Activated T-cell treated with anti-CD3 and anti-CD28 coated beads, Interleukin-2, amount 50 U/mL, for 1 hour (primary cell): ENCODE measurements around the gene SLC1A4.
A peak's percentile ranks its signal among the peaks of the same experiment; 100 is the strongest.
"Not testable (repeated sequence)": the region's sequence is repeated elsewhere in the genome, so short reads cannot be mapped to it uniquely, and the experiment has no call there.

ENCODE experiments used
- DNase-seq: peaks from one replicate; pipeline ENCODE4 v3.0.0-alpha.2; 2020

Gene SLC1A4

DNA sequence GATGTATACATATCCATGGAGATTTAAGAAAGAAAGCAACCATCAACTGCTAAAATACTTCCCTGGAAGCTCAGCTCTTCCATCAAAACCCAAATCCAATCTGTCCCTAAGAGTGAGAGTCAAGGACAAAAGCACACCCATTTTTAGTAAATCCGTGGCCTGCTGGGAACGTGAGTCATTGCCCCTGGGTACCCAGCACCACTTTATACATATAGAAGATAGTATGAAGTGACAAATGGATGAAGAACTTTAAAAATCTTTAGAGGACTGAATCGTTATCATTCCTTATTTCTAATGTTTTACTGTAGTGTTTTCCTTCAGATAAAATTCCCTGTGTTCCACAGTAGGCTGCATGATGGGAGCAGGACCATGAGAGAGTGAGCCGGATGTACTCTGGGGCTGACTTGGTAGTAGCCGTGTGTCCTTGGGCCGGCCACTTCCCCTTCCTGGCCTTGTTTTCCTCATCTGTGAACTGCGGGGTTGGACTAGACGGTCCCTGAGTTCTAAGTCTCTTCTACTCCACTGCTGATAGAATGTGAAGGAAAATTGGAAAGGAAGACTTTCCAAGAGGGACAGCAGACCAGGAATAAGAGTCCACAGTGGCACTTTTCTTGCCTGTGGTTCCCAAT, 38.5 kb downstream of the SLC1A4 start:
- no peak for DNase-seq

DNA sequence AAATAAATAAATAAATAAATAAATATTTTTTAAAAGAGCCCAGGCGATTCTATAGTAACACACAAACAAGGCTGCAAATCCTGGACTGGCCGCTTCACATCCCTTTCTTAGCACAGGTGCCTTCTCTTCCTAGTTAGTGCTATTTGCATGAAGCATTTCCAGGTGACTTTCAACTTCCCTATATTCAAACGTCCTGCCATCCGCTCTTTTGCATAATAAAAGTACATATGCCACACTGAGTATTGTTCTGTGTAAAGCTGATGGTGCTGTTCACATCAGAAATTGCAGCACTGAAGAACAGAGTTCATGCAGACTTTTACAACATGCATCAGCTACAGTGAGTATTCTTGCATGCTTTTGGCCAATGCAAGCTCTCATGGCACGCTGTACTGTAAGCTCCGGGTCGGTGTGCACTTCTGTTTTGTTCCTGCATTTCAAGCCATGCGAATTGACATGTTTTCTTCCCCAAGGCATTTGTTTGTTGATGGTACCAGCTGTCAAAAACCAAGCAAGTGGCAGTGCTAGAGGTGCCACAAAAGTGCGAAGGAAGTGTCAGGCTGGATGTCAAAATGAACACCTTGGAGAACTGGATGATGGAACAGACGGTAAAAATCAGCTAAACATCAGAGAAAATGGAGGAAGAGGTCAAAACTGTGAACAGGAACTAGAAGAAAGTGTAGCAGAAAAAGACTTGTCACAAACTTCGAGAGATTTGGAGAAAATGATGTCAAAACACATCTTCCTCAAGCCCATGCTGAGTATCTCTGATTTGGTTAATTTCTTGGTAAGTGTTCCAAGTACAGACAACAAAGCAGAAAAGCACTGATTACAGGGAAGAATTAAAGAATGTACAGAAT, 41.5 kb downstream of the SLC1A4 start:
- DNase-seq = no peak

- DNase-seq = peak; percentile 26
These were observed 42.3 kb downstream of the SLC1A4 start for GRCh38 chr2:65031341-65032018.

DNA sequence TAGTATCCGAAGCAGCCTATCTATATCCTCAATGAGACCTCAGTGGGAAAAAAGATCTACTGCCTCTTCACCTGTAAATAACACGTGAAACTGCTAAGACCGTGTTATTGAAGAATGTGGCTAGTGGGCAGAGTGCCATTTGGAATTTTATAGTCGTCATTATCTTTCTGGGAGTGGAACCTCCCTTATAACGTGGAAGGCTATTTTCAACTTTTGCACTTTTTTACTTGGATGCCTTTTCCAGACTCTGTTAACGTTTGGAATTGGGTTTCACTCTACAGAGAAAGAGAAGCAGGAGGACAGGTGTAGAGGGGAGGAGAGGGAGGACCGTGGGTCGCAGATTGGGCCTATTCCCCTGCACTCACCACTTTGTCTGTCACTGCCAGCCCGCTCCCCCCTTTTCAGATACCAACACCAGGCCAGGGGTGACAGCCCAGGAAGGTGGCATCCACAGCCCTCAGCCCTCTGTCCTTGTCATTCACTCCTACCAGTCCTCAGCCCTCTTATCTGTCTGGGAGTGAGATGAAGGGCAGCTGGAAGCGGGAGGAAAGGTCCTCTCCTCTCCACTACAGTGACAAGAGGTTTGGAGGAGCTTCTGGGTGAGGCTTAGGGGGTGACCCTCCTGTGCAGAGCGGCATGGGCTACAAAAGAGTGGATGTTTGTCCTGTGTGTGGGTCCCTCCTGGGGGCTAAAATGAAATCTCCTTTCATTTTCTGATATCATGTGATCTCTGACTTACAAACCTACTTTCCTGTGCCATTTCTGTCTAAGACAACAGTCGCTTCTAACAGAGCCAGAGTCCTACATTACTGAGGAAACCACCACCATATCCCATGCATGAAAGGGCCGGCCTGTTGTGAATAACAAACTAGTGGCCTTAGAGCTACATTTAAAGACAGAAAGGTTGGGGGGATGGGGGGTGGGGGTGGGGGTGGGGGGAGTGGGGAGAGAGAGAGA, 43.1 kb downstream of the SLC1A4 start:
- DNase-seq = no peak

GRCh38 chr2:65033178-65033577, 44.0 kb downstream of the SLC1A4 start:
- no peak for DNase-seq

DNA sequence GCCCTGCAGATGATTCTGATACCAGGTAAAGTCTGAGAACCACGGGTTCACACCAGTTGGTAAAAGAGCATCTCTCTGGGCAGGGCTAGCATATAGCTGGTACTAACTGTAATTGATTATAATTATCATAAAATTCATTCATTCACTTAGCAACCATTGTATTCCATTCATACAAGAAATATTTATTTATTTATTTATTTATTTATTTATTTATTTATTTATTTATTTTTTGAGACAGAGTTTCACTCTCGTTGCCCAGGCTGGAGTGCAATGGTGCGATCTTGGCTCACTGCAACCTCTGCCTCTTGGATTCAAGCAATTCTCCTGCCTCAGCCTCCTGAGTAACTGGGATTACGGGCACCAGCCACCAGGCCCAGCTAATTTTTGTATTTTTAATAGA, 44.5 kb downstream of the SLC1A4 start:
- DNase-seq = not testable (repeated sequence)

- no peak for DNase-seq
These were observed 46.2 kb downstream of the SLC1A4 start for GRCh38 chr2:65035351-65035943.

DNA sequence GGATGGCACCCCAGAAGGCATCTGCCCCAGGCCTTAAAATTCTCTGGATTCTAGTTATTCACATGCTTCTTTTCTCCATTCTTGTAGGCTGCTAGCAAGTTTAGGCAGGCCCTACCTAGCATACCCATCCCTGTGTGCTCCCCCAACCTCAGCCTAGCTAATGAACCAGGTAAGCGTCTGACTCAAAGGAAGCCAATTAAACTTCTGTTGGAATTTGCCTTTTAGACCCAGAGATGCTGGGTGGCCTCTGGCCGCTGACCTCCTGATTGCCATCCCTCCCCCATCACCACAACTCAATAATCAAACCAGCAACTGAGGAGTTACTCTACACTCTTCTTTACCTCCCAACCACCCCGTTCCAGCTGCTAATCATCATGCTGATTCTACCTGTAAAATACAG, 48.0 kb downstream of the SLC1A4 start:
- DNase-seq = no peak

DNA sequence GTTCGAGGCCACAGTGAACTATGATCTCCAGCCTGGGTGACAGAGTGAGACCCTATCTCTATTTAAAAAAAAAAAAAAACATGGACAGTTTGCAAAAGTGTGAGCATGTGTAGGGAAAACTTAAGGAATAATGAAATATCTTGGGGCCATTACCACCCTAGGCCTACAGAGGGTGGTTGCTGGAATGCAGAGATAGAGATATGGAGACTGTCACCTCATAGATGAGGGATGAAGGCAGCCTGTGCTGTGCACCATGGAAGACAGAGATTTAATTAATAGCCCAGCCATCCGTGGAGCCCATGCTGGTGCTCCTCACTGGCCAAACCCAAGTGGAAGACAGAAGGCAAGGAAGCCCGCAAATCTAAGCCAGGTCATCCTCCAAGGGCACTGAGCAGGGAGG, 50.4 kb downstream of the SLC1A4 start:
- DNase-seq = no peak

DNA sequence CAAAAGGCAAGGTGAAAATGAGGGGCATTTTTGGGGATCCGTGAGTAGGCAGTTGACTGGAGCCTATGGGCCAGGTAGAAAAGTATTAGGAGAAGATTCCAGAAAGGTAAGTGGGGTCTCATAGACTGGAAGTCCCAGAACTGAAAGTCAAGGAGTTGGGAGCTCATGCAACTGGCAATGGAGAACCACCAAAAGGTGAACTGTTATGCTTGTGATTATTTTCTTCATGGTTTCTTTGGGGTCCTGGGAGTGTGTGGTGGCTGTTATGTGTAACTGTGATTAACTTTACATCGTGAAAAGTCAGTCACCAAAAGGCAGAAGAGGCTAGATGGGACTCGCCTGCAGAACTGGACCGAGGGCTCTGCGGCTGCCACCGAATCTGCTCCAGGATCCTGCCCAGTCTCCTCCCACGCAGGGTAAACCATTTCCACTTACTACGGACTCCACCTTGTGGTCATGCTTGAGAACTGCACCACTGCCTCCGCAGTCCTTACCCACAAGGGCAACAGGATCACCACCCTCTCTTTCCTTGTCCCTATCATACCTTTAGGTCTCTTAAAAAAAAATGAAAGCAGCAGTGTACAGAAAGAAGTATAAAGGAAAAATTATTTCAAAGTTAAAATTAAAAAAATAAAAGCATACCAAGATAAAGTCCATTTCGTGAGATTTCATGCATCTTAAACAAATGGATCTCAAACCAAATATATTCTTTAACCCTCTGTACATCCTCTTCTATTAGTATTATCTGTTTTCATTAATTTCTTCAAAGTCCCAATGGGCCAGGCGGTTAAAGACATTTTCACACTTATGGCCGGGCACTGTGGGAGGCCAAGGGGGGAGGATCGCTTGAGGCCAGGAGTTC, 51.4 kb downstream of the SLC1A4 start:
- DNase-seq = peak; percentile 78

- DNase-seq = no peak
These were observed 53.8 kb downstream of the SLC1A4 start for GRCh38 chr2:65043001-65043400.

DNA sequence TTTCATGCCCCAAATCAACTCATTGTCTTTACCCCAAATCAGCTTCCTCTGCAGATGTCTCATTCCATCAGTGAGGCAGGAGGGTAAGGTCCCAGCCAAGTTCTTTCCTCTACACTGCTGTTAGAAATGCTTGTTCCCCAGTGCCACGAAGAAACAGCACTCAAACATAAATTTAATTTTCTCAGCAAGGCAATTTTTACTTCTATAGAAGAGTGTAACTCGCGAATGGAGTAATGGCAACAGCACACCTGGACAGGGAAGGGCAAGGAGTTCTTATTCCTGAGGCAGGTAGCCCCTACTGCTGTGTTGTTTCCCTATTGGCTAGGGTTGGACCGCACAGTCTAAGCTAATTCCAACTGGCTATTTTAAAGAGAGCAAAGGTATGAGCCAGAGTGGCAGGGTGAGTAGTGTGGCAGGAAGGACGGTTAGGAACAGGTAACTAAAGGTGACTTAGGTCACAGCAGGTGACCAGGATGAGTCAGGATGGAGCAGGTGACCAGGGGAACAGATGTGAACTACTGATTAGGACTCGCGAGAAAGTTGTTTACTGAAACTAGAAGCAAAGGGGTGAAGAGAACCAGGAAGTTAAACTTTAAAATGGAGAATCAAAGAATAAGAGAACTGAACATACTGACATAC, 55.0 kb downstream of the SLC1A4 start:
- DNase-seq = no peak

DNA sequence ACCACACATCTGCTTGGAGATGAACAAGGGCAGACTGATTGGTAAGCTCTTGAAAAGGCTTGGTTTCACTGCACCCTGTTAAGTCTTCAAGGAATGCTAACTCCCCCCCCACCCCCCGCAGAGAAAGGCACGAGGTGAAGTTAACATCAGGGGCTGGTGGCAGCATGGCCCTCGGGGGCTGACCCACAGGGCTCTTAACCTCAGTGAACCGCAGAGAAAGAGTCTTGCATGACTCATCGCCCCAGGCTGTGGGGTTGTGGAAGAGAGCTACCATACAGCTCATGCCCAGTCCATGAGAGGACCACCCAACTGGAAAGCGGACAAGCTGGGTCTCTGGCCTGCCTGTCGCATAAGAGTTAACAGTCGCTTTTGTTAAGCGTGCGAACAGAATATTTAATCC, 56.5 kb downstream of the SLC1A4 start:
- DNase-seq = no peak

DNA sequence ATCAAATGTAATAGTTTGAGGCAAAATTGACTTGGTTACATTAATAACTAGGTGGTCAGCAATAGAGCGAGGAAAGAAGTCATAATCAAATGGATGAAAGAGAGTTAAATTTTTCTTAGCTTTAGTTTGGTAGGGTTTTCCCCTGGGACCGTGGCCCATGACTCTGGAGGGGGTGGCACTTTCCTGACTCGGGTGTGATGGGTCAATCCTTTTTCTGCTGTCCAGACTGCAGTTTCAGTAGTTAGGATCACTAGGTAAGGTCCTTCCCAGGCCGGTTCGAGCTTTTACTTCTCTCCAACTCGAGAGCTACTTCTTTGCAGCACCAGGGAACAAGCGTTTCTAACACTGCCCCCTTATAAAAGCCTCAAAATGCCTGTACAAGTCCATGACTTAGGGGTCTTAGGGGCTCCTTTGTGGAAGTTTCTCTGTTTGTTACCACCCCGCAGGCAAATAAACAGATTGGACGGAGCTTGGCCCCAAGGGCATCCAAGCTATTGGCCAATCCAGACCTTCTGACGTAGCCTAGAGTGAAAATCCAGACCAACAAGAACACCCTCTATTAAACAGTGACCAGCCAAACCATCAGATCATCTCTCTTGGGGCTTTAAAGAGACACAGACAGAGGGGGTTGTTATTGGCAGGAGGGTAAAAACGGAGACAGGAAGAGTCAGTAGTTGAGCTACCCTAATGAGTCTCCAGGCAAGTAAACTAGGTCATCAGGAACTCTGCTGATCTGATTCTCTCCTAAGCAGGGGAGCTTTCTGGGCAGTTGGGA, 57.6 kb downstream of the SLC1A4 start:
- no peak for DNase-seq

DNA sequence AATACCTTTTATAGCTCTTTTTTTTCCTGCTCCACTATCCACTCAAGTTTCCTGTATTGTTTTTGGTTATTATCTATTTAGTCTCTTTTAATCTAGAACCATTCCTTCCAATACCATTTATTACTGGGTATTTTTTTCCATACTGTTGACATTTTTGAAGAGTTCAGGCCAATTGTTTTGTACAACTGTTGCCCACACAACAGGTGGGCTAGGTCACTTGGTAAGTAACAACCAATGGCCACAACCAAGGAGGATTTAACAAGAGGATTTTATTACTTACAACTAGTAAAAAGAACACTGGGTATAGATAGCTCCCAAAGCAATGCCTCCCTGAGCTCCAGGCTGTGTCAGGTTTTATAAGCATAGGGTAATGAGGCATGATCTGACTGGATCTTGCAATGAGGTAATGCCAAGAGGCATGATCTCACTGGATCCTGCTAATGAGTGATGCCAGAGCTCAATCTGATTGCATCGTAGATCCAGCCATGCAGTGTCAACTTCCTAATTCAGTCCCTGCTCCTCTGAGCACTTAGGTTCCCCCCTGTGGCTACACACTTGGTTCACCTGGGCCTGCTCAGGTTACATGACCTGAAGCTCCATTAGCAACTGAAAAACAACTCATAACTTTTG, 59.9 kb downstream of the SLC1A4 start:
- no peak for DNase-seq

DNA sequence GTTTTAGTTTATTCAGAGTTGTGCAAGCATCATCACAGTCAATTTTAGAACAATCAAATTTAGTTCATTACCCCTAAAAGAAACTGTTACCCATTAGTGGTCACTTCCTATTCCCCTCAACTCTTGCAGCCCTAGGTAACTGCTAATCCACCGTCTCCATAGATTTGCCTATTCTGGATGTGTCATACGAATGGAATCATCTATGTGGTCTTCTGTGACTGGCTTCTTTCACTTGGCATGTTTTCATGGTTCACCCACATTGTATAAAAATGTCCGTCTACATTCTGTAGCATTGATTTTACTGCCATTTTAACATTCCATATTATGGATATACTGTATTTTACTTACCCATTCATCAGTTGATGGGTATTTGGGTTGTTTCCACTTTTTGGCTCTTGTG, 61.7 kb downstream of the SLC1A4 start:
- no peak for DNase-seq

- no peak for DNase-seq
These were observed 64.0 kb downstream of the SLC1A4 start for GRCh38 chr2:65053199-65053598.

- DNase-seq = no peak
These were observed 65.7 kb downstream of the SLC1A4 start for GRCh38 chr2:65054749-65055421.
